Neural progenitor cell (in vitro differentiated cells): ENCODE data around the gene MANSC4. TPM values are rescaled to one million over a fixed set of nuclear protein-coding genes. Genes with fewer than 3 reads are reported as not detected.

Experiments
- DNase-seq: peaks from one replicate; pipeline ENCODE4 v3.0.0-alpha.2; 2016; ENCODE audit warnings: low spot score
- H2AFZ ChIP-seq: fragments of 200-600 bp; sonication (generic); replicated peaks from 2 replicates; pipeline ENCODE4 v1.6.1; 2016; ENCODE audit warnings: antibody characterized with exemption
- H3F3A ChIP-seq: fragments of 200-600 bp; sonication (generic); 2 replicates; pipeline ENCODE4 v1.6.1; 2016; ENCODE audit warnings: antibody characterized with exemption, low read depth
- H3K27ac ChIP-seq: fragments of 200-600 bp; sonication (generic); 2 replicates; pipeline ENCODE4 v1.5.1; 2016; ENCODE audit warnings: mild to moderate bottlenecking
- H3K27me3 ChIP-seq: fragments of 200-600 bp; sonication (generic); 2 replicates; pipeline ENCODE4 v1.6.1; 2016; ENCODE audit warnings: mild to moderate bottlenecking, moderate library complexity
- H3K36me3 ChIP-seq: fragments of 200-600 bp; sonication (generic); 2 replicates; pipeline ENCODE4 v1.5.1; 2016
- H3K4me1 ChIP-seq: fragments of 200-600 bp; sonication (generic); 2 replicates; pipeline ENCODE4 v1.6.1; 2016; ENCODE audit warnings: mixed run types
- H3K4me2 ChIP-seq: fragments of 200-600 bp; sonication (generic); 2 replicates; pipeline ENCODE4 v1.6.1; 2016
- H3K4me3 ChIP-seq: fragments of 200-600 bp; sonication (generic); 2 replicates; pipeline ENCODE4 v1.5.1; 2016
- H3K79me2 ChIP-seq: fragments of 200-600 bp; sonication (generic); 2 replicates; pipeline ENCODE4 v1.6.1; 2016; ENCODE audit warnings: low read depth
- H3K9ac ChIP-seq: fragments of 200-600 bp; sonication (generic); 2 replicates; pipeline ENCODE4 v1.6.1; 2016
- H3K9me3 ChIP-seq: fragments of 200-600 bp; sonication (generic); 2 replicates; pipeline ENCODE4 v1.5.1; 2016; ENCODE audit warnings: low read depth
- H4K20me1 ChIP-seq: fragments of 200-600 bp; sonication (generic); 2 replicates; pipeline ENCODE4 v1.6.1; 2016; ENCODE audit warnings: low read depth
- H3K27ac Mint-ChIP-seq: 3 replicates; pipeline ENCODE4 v1.8.0; 2021; ENCODE audit warnings: mixed read lengths
- H3K27me3 Mint-ChIP-seq: 2 replicates; pipeline ENCODE4 v1.8.0; 2022; ENCODE audit warnings: low read depth, mild to moderate bottlenecking, inconsistent platforms, moderate library complexity, mixed read lengths; ENCODE audit not compliant: insufficient read depth
- H3K36me3 Mint-ChIP-seq: 3 replicates; pipeline ENCODE4 v1.8.0; 2021; ENCODE audit warnings: mixed read lengths
- H3K4me1 Mint-ChIP-seq: 3 replicates; pipeline ENCODE4 v1.8.0; 2021; ENCODE audit warnings: mixed read lengths
- H3K4me3 Mint-ChIP-seq: 3 replicates; pipeline ENCODE4 v1.8.0; 2021; ENCODE audit warnings: mild to moderate bottlenecking, moderate library complexity, mixed read lengths
- H3K9me3 Mint-ChIP-seq: 3 replicates; pipeline ENCODE4 v1.8.0; 2020; ENCODE audit warnings: mixed read lengths
- CTCF ChIP-seq: fragments of 200-600 bp; sonication (generic); IDR thresholded peaks from 2 replicates; pipeline ENCODE4 v1.5.1; 2017; ENCODE audit warnings: antibody characterized with exemption, mild to moderate bottlenecking
- EZH2 ChIP-seq: fragments of 200-600 bp; sonication (generic); IDR thresholded peaks from 2 replicates; pipeline ENCODE4 v1.6.1; 2017; ENCODE audit warnings: antibody characterized with exemption, mild to moderate bottlenecking, moderate library complexity
- EZH2phosphoT487 ChIP-seq: fragments of 200-600 bp; sonication (generic); IDR thresholded peaks from 2 replicates; pipeline ENCODE4 v1.6.1; 2017; ENCODE audit warnings: antibody characterized with exemption
- total RNA-seq: library from RNA; depleted of rRNA; stranded (reverse); fragments of >200 nt; gene quantifications from 2 replicates; pipeline ENCODE4 v1.2.3, GENCODE V29; 2015; ENCODE audit warnings: low replicate concordance

The MANSC4 gene
- total RNA-seq, 1 donor from 2014 or later = not detected

- no peak for TF ChIP-seq EZH2
- no peak for TF ChIP-seq EZH2phosphoT487
- no peak for TF ChIP-seq CTCF
- Histone ChIP-seq H3K4me2 (no peak overlapping the region), H3K9ac (no peak overlapping the region), H4K20me1 (no peaks in the 10 kb centered on the region), H3F3A (no peaks in the 10 kb centered on the region), H3K27ac (no peak overlapping the region), H3K9me3 (no peaks in the 10 kb centered on the region), H3K79me2 (no peaks in the 10 kb centered on the region), H3K4me3 (no peak overlapping the region), H3K4me1 (no peaks in the 10 kb centered on the region), H3K36me3 (no peaks in the 10 kb centered on the region), H2AFZ (no peak overlapping the region), H3K27me3 (no peaks in the 10 kb centered on the region)
- Mint-ChIP-seq H3K27me3 (peaks cover 2% of the 10 kb centered on the region), H3K27ac (no peak overlapping the region), H3K36me3 (no peaks in the 10 kb centered on the region), H3K4me1 (no peaks in the 10 kb centered on the region), H3K4me3 (no peak overlapping the region), H3K9me3 (no peaks in the 10 kb centered on the region)
- DNase-seq = no peak
Observed at GRCh38 chr12:27806259-27806658, 26.2 kb upstream of the MANSC4 start.

GRCh38 chr12:27805238-27805637 is 25.2 kb upstream of the MANSC4 start:
- H3K9me3 Mint-ChIP-seq = no peaks in the 10 kb centered on the region
- Histone ChIP-seq H3K9ac (no peak overlapping the region), H3K36me3 (no peaks in the 10 kb centered on the region), H3K4me3 (no peak overlapping the region), H4K20me1 (no peaks in the 10 kb centered on the region), H3K4me2 (no peak overlapping the region), H2AFZ (no peak overlapping the region), H3F3A (no peaks in the 10 kb centered on the region), H3K79me2 (no peaks in the 10 kb centered on the region), H3K27ac (no peak overlapping the region), H3K4me1 (no peaks in the 10 kb centered on the region), H3K27me3 (no peaks in the 10 kb centered on the region), H3K9me3 (no peaks in the 10 kb centered on the region)
- TF ChIP-seq CTCF = no peak
- no peak for TF ChIP-seq EZH2phosphoT487
- no peak for TF ChIP-seq EZH2
- no peak for DNase-seq
- no peak overlapping the region for H3K4me3 Mint-ChIP-seq
- H3K4me1 Mint-ChIP-seq = no peaks in the 10 kb centered on the region
- H3K27ac Mint-ChIP-seq = no peak overlapping the region
- peaks cover 2% of the 10 kb centered on the region for H3K27me3 Mint-ChIP-seq
- H3K36me3 Mint-ChIP-seq = peaks cover 2% of the 10 kb centered on the region

- peaks cover 6% of the 10 kb centered on the region for H3K36me3 Mint-ChIP-seq
- no peaks in the 10 kb centered on the region for H3K27me3 Mint-ChIP-seq
- Histone ChIP-seq H3K9ac (no peak overlapping the region), H3K4me3 (no peak overlapping the region), H3K36me3 (no peaks in the 10 kb centered on the region), H3K79me2 (no peaks in the 10 kb centered on the region), H3F3A (no peaks in the 10 kb centered on the region), H3K9me3 (no peaks in the 10 kb centered on the region), H3K4me2 (no peak overlapping the region), H3K27ac (no peak overlapping the region), H2AFZ (no peak overlapping the region), H3K27me3 (no peaks in the 10 kb centered on the region), H3K4me1 (no peaks in the 10 kb centered on the region), H4K20me1 (no peaks in the 10 kb centered on the region)
- no peak for DNase-seq
- no peak overlapping the region for H3K27ac Mint-ChIP-seq
- TF ChIP-seq EZH2phosphoT487 (no peak), EZH2 (no peak), CTCF (no peak)
- H3K9me3 Mint-ChIP-seq = no peaks in the 10 kb centered on the region
- no peak overlapping the region for H3K4me3 Mint-ChIP-seq
- no peaks in the 10 kb centered on the region for H3K4me1 Mint-ChIP-seq
Observed at GRCh38 chr12:27802936-27803335, 22.9 kb upstream of the MANSC4 start.
